ENCODE results near the gene FBXL17. TPM values are rescaled to one million over a fixed set of nuclear protein-coding genes. Genes with fewer than 3 reads are reported as not detected.
"Not testable (repeated sequence)": the region's sequence is repeated elsewhere in the genome, so short reads cannot be mapped to it uniquely, and the experiment has no call there.

The FBXL17 gene
- total and polyA plus RNA-seq, 5 donors from 2014 or later: 3.8 to 27.7 (median 6.4) TPM

GRCh38 chr5:108174286-108174685 is 207.6 kb downstream of the FBXL17 start:
- no peak overlapping the region for H3K4me3 Mint-ChIP-seq
- ATAC-seq (ENCODE audit: low read depth in 2 of 2): no peak

GRCh38 chr5:108171759-108172158 is 210.1 kb downstream of the FBXL17 start:
- H3K27me3 ChIP-seq (ENCODE audit: control insufficient read depth, insufficient read depth, low read length): no peaks in the 10 kb centered on the region
- H3K4me1 Mint-ChIP-seq: no peaks in the 10 kb centered on the region
- no peak for ATAC-seq (ENCODE audit: low read depth in 2 of 2)
- H3K36me3 ChIP-seq (ENCODE audit: control insufficient read depth, insufficient read depth, low read length): peaks cover 4% of the 10 kb centered on the region
- no peak overlapping the region for H3K27ac Mint-ChIP-seq
- no peak overlapping the region for H3K4me3 ChIP-seq (ENCODE audit: low read depth, low read length)
- no peak overlapping the region for H3K27ac ChIP-seq (ENCODE audit: insufficient read depth, low read length, poor library complexity, severe bottlenecking)
- no peak overlapping the region for H3K4me3 Mint-ChIP-seq
- peaks cover 11% of the 10 kb centered on the region for H3K36me3 Mint-ChIP-seq
- no peak for DNase-seq
- H3K9me3 Mint-ChIP-seq: peaks cover 0 to 5% (median 0%) of the 10 kb centered on the region in 7 donors
- no peaks in the 10 kb centered on the region for H3K4me1 ChIP-seq (ENCODE audit: control insufficient read depth, insufficient read depth, low read length, poor library complexity, severe bottlenecking)
- H3K9me3 ChIP-seq (ENCODE audit: control insufficient read depth in 2 of 2, low read length in 2 of 2): no peaks in the 10 kb centered on the region
- H3K27me3 Mint-ChIP-seq: no peaks in the 10 kb centered on the region

More at GRCh38 chr5:108174286-108174685, 207.6 kb downstream of the FBXL17 start:
- Histone ChIP-seq H3K9me3 (ENCODE audit: control insufficient read depth in 2 of 2, low read length in 2 of 2) (no peaks in the 10 kb centered on the region), H3K4me1 (ENCODE audit: control insufficient read depth, insufficient read depth, low read length, poor library complexity, severe bottlenecking) (no peaks in the 10 kb centered on the region), H3K4me3 (ENCODE audit: low read depth, low read length) (no peak overlapping the region), H3K36me3 (ENCODE audit: control insufficient read depth, insufficient read depth, low read length) (peaks cover 4% of the 10 kb centered on the region), H3K27ac (ENCODE audit: insufficient read depth, low read length, poor library complexity, severe bottlenecking) (no peak overlapping the region), H3K27me3 (ENCODE audit: control insufficient read depth, insufficient read depth, low read length) (no peaks in the 10 kb centered on the region)
- peaks cover 11% of the 10 kb centered on the region for H3K36me3 Mint-ChIP-seq
- H3K27me3 Mint-ChIP-seq: no peaks in the 10 kb centered on the region
- H3K27ac Mint-ChIP-seq: no peak overlapping the region
- no peaks in the 10 kb centered on the region for H3K4me1 Mint-ChIP-seq
- no peak for DNase-seq
- H3K9me3 Mint-ChIP-seq: peaks cover 0 to 5% (median 0%) of the 10 kb centered on the region in 7 donors

- H3K27ac Mint-ChIP-seq: no peak overlapping the region
- peaks cover 4% of the 10 kb centered on the region for H3K36me3 ChIP-seq (ENCODE audit: control insufficient read depth, insufficient read depth, low read length)
- H3K27me3 Mint-ChIP-seq: no peaks in the 10 kb centered on the region
- peaks cover 0 to 5% (median 0%) of the 10 kb centered on the region in 7 donors for H3K9me3 Mint-ChIP-seq
- ATAC-seq (ENCODE audit: low read depth in 2 of 2) (no peak), DNase-seq (no peak)
- no peak overlapping the region for H3K4me3 Mint-ChIP-seq
- H3K36me3 Mint-ChIP-seq: peaks cover 7% of the 10 kb centered on the region
- H3K4me3 ChIP-seq (ENCODE audit: low read depth, low read length): no peak overlapping the region
- no peaks in the 10 kb centered on the region for H3K9me3 ChIP-seq (ENCODE audit: control insufficient read depth in 2 of 2, low read length in 2 of 2)
- no peak overlapping the region for H3K27ac ChIP-seq (ENCODE audit: insufficient read depth, low read length, poor library complexity, severe bottlenecking)
- H3K4me1 Mint-ChIP-seq: no peaks in the 10 kb centered on the region
- H3K27me3 ChIP-seq (ENCODE audit: control insufficient read depth, insufficient read depth, low read length): no peaks in the 10 kb centered on the region
- H3K4me1 ChIP-seq (ENCODE audit: control insufficient read depth, insufficient read depth, low read length, poor library complexity, severe bottlenecking): no peaks in the 10 kb centered on the region
These were observed 213.0 kb downstream of the FBXL17 start for GRCh38 chr5:108168915-108169314.

- Mint-ChIP-seq H3K4me1 (no peaks in the 10 kb centered on the region), H3K36me3 (peaks cover 7% of the 10 kb centered on the region), H3K9me3 (peaks cover 0 to 5% (median 0%) of the 10 kb centered on the region in 7 donors), H3K27me3 (no peaks in the 10 kb centered on the region), H3K4me3 (no peak overlapping the region), H3K27ac (no peak overlapping the region)
- no peak overlapping the region for H3K4me3 ChIP-seq (ENCODE audit: low read depth, low read length)
- no peaks in the 10 kb centered on the region for H3K9me3 ChIP-seq (ENCODE audit: control insufficient read depth in 2 of 2, low read length in 2 of 2)
- ATAC-seq (ENCODE audit: low read depth in 2 of 2): no peak
- no peak overlapping the region for H3K27ac ChIP-seq (ENCODE audit: insufficient read depth, low read length, poor library complexity, severe bottlenecking)
- peaks cover 4% of the 10 kb centered on the region for H3K36me3 ChIP-seq (ENCODE audit: control insufficient read depth, insufficient read depth, low read length)
- DNase-seq: no peak
- no peaks in the 10 kb centered on the region for H3K4me1 ChIP-seq (ENCODE audit: control insufficient read depth, insufficient read depth, low read length, poor library complexity, severe bottlenecking)
- H3K27me3 ChIP-seq (ENCODE audit: control insufficient read depth, insufficient read depth, low read length): no peaks in the 10 kb centered on the region
These were observed 214.7 kb downstream of the FBXL17 start for GRCh38 chr5:108167174-108167573.

- Histone ChIP-seq H3K36me3 (ENCODE audit: control insufficient read depth, insufficient read depth, low read length) (no peaks in the 10 kb centered on the region), H3K27ac (ENCODE audit: insufficient read depth, low read length, poor library complexity, severe bottlenecking) (no peak overlapping the region), H3K4me1 (ENCODE audit: control insufficient read depth, insufficient read depth, low read length, poor library complexity, severe bottlenecking) (no peaks in the 10 kb centered on the region), H3K9me3 (ENCODE audit: control insufficient read depth in 2 of 2, low read length in 2 of 2) (no peaks in the 10 kb centered on the region), H3K27me3 (ENCODE audit: control insufficient read depth, insufficient read depth, low read length) (no peaks in the 10 kb centered on the region), H3K4me3 (ENCODE audit: low read depth, low read length) (no peak overlapping the region)
- H3K9me3 Mint-ChIP-seq: peaks cover 0 to 1% (median 0%) of the 10 kb centered on the region in 7 donors
- no peak for ATAC-seq (ENCODE audit: low read depth in 2 of 2)
- no peaks in the 10 kb centered on the region for H3K4me1 Mint-ChIP-seq
- no peak overlapping the region for H3K27ac Mint-ChIP-seq
- H3K27me3 Mint-ChIP-seq: no peaks in the 10 kb centered on the region
- no peaks in the 10 kb centered on the region for H3K36me3 Mint-ChIP-seq
- no peak overlapping the region for H3K4me3 Mint-ChIP-seq
- DNase-seq: no peak
These were observed 217.3 kb downstream of the FBXL17 start for GRCh38 chr5:108164574-108164973.

GRCh38 chr5:108152854-108153253 is 229.0 kb downstream of the FBXL17 start:
- not testable (repeated sequence) for ATAC-seq (ENCODE audit: low read depth in 2 of 2); H3K4me1 Mint-ChIP-seq; H3K9me3 ChIP-seq (ENCODE audit: control insufficient read depth in 2 of 2, low read length in 2 of 2); H3K4me1 ChIP-seq (ENCODE audit: control insufficient read depth, insufficient read depth, low read length, poor library complexity, severe bottlenecking); H3K4me3 ChIP-seq (ENCODE audit: low read depth, low read length); H3K27me3 Mint-ChIP-seq; H3K9me3 Mint-ChIP-seq; H3K27ac Mint-ChIP-seq; H3K36me3 Mint-ChIP-seq; H3K27me3 ChIP-seq (ENCODE audit: control insufficient read depth, insufficient read depth, low read length); H3K4me3 Mint-ChIP-seq; DNase-seq; H3K27ac ChIP-seq (ENCODE audit: insufficient read depth, low read length, poor library complexity, severe bottlenecking); H3K36me3 ChIP-seq (ENCODE audit: control insufficient read depth, insufficient read depth, low read length)

GRCh38 chr5:108149369-108149768 is 232.5 kb downstream of the FBXL17 start:
- Mint-ChIP-seq H3K36me3 (peaks cover 17% of the 10 kb centered on the region), H3K4me3 (no peak overlapping the region), H3K27me3 (no peaks in the 10 kb centered on the region), H3K4me1 (peaks cover 0 to 6% (median 3%) of the 10 kb centered on the region in 4 donors), H3K9me3 (peaks cover 0 to 3% (median 0%) of the 10 kb centered on the region in 7 donors), H3K27ac (no peak overlapping the region)
- no peaks in the 10 kb centered on the region for H3K9me3 ChIP-seq (ENCODE audit: control insufficient read depth in 2 of 2, low read length in 2 of 2)
- no peak overlapping the region for H3K4me3 ChIP-seq (ENCODE audit: low read depth, low read length)
- no peak for ATAC-seq (ENCODE audit: low read depth in 2 of 2)
- no peaks in the 10 kb centered on the region for H3K27me3 ChIP-seq (ENCODE audit: control insufficient read depth, insufficient read depth, low read length)
- H3K27ac ChIP-seq (ENCODE audit: insufficient read depth, low read length, poor library complexity, severe bottlenecking): no peak overlapping the region
- no peak for DNase-seq
- no peaks in the 10 kb centered on the region for H3K36me3 ChIP-seq (ENCODE audit: control insufficient read depth, insufficient read depth, low read length)
- H3K4me1 ChIP-seq (ENCODE audit: control insufficient read depth, insufficient read depth, low read length, poor library complexity, severe bottlenecking): no peaks in the 10 kb centered on the region

- no peaks in the 10 kb centered on the region for H3K9me3 ChIP-seq (ENCODE audit: control insufficient read depth in 2 of 2, low read length in 2 of 2)
- no peak overlapping the region for H3K4me3 ChIP-seq (ENCODE audit: low read depth, low read length)
- H3K27ac ChIP-seq (ENCODE audit: insufficient read depth, low read length, poor library complexity, severe bottlenecking): no peak overlapping the region
- Mint-ChIP-seq H3K4me3 (no peak overlapping the region), H3K27me3 (no peaks in the 10 kb centered on the region), H3K9me3 (peaks cover 0 to 1% (median 0%) of the 10 kb centered on the region in 7 donors), H3K27ac (no peak overlapping the region), H3K4me1 (peaks cover 0 to 6% (median 3%) of the 10 kb centered on the region in 4 donors), H3K36me3 (peaks cover 13% of the 10 kb centered on the region)
- H3K27me3 ChIP-seq (ENCODE audit: control insufficient read depth, insufficient read depth, low read length): no peaks in the 10 kb centered on the region
- ATAC-seq (ENCODE audit: low read depth in 2 of 2): no peak
- H3K4me1 ChIP-seq (ENCODE audit: control insufficient read depth, insufficient read depth, low read length, poor library complexity, severe bottlenecking): no peaks in the 10 kb centered on the region
- DNase-seq: peak in 1 of 3 donors; percentile 13
- H3K36me3 ChIP-seq (ENCODE audit: control insufficient read depth, insufficient read depth, low read length): no peaks in the 10 kb centered on the region
These were observed 233.2 kb downstream of the FBXL17 start for GRCh38 chr5:108148715-108149139.

Data from CD4-positive, CD25-positive, alpha-beta regulatory T cell (primary cell).